Upper lobe of left lung (tissue), 4 donors: Measurements from ENCODE around the gene HEPACAM2.

Source experiments
- EP300 ChIP-seq, 4 donors: sonication (generic); formaldehyde crosslinking; IDR thresholded peaks; one replicate each; pipeline ENCODE4 v1.5.1; 2017; ENCODE audit warnings: antibody characterized with exemption in 4 of 4, control low read depth in 2 of 4
- POLR2A ChIP-seq, 4 donors: fragments of 450-650 bp; IDR thresholded peaks; one replicate each; pipeline ENCODE4 v1.5.1; 2016 to 2017; ENCODE audit warnings: antibody characterized with exemption in 4 of 4, mild to moderate bottlenecking in 2 of 4
- POLR2AphosphoS5 ChIP-seq, 2 donors: sonication (generic); formaldehyde crosslinking; IDR thresholded peaks; one replicate each; pipeline ENCODE4 v1.5.1; 2017; ENCODE audit warnings: antibody characterized with exemption in 2 of 2
- TF ChIP-seq, protein P1 (sequence below), 6 experiments: fragments of 450-650 bp in 4 of 6; fragments of 200-600 bp in 2 of 6; sonication (generic) in 2 of 6; IDR thresholded peaks; one replicate each; pipeline ENCODE4 v1.5.1; 2016 to 2019; ENCODE audit warnings: antibody characterized with exemption in 6 of 6

DNA sequence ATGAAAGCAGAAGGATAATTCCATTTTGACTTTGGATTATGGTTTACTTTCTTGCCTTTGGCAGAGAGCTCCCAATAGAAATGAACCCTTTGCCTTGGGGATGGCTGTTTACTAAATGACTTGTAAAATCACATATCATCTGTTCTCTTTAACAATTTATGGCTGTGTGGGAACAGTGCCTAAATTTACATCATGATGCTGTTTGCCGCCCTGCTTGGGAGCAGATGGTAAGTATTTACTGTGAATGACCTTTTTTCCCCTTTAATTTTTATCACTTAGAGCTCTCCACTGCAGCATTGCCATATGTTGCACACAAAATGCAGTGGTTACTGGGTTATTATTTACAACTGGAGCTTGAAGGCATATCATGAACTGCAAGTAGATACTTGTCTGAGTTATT lies 13.4 kb downstream of the HEPACAM2 start:
- TF ChIP-seq, protein P1, sequence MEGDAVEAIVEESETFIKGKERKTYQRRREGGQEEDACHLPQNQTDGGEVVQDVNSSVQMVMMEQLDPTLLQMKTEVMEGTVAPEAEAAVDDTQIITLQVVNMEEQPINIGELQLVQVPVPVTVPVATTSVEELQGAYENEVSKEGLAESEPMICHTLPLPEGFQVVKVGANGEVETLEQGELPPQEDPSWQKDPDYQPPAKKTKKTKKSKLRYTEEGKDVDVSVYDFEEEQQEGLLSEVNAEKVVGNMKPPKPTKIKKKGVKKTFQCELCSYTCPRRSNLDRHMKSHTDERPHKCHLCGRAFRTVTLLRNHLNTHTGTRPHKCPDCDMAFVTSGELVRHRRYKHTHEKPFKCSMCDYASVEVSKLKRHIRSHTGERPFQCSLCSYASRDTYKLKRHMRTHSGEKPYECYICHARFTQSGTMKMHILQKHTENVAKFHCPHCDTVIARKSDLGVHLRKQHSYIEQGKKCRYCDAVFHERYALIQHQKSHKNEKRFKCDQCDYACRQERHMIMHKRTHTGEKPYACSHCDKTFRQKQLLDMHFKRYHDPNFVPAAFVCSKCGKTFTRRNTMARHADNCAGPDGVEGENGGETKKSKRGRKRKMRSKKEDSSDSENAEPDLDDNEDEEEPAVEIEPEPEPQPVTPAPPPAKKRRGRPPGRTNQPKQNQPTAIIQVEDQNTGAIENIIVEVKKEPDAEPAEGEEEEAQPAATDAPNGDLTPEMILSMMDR (IDR thresholded peaks at IDR 0.05), result no peak
- TF ChIP-seq POLR2A (IDR thresholded peaks at IDR 0.05) (no peak), POLR2AphosphoS5 (IDR thresholded peaks at IDR 0.05) (no peak), EP300 (IDR thresholded peaks at IDR 0.05) (no peak)
